Measurements from ENCODE around the gene MAPK6. TPM values are rescaled to one million over a fixed set of nuclear protein-coding genes. Genes with fewer than 3 reads are reported as not detected.
"Not testable (repeated sequence)": the region's sequence is repeated elsewhere in the genome, so short reads cannot be mapped to it uniquely, and the experiment has no call there.

The MAPK6 gene
- polyA plus RNA-seq, 3 donors = 34.9 to 42.3 (median 38.2) TPM

- DNase-seq (ENCODE audit: extremely low read depth in 1 of 11, low read depth in 9 of 11, low spot score in 4 of 11) = no peak
Observed at GRCh38 chr15:52023169-52023922, 4.3 kb downstream of the MAPK6 start.

- no peak for DNase-seq (ENCODE audit: extremely low read depth in 1 of 11, low read depth in 9 of 11, low spot score in 4 of 11)
Observed at GRCh38 chr15:52028431-52029093, 9.5 kb downstream of the MAPK6 start.

GRCh38 chr15:52030010-52030409 lies 11.0 kb downstream of the MAPK6 start:
- no peak for DNase-seq (ENCODE audit: extremely low read depth in 1 of 11, low read depth in 9 of 11, low spot score in 4 of 11)

- DNase-seq (ENCODE audit: extremely low read depth in 1 of 11, low read depth in 9 of 11, low spot score in 4 of 11) = no peak
Observed at GRCh38 chr15:52031556-52031955, 12.5 kb downstream of the MAPK6 start.

- no peak for DNase-seq (ENCODE audit: extremely low read depth in 1 of 11, low read depth in 9 of 11, low spot score in 4 of 11)
Observed at GRCh38 chr15:52037889-52038505, 19.0 kb downstream of the MAPK6 start.

GRCh38 chr15:52039925-52040781 lies 21.1 kb downstream of the MAPK6 start:
- peak in 6 of 11 donors; percentile 38 to 55 (median 52) for DNase-seq (ENCODE audit: extremely low read depth in 1 of 11, low read depth in 9 of 11, low spot score in 4 of 11)

GRCh38 chr15:52042051-52042851 lies 23.2 kb downstream of the MAPK6 start:
- DNase-seq (ENCODE audit: extremely low read depth in 1 of 11, low read depth in 9 of 11, low spot score in 4 of 11) = no peak

GRCh38 chr15:52045795-52046298 lies 26.8 kb downstream of the MAPK6 start:
- DNase-seq (ENCODE audit: extremely low read depth in 1 of 11, low read depth in 9 of 11, low spot score in 4 of 11) = not testable (repeated sequence)

GRCh38 chr15:52046552-52046951 lies 27.5 kb downstream of the MAPK6 start:
- not testable (repeated sequence) for DNase-seq (ENCODE audit: extremely low read depth in 1 of 11, low read depth in 9 of 11, low spot score in 4 of 11)

GRCh38 chr15:52050416-52050815 lies 31.4 kb downstream of the MAPK6 start:
- DNase-seq (ENCODE audit: extremely low read depth in 1 of 11, low read depth in 9 of 11, low spot score in 4 of 11) = no peak

- no peak for DNase-seq (ENCODE audit: extremely low read depth in 1 of 11, low read depth in 9 of 11, low spot score in 4 of 11)
Observed at GRCh38 chr15:52052066-52052935, 33.3 kb downstream of the MAPK6 start.

GRCh38 chr15:52054381-52054780 lies 35.4 kb downstream of the MAPK6 start:
- DNase-seq (ENCODE audit: extremely low read depth in 1 of 11, low read depth in 9 of 11, low spot score in 4 of 11) = no peak

GRCh38 chr15:52054858-52055257 lies 35.8 kb downstream of the MAPK6 start:
- DNase-seq (ENCODE audit: extremely low read depth in 1 of 11, low read depth in 9 of 11, low spot score in 4 of 11) = not testable (repeated sequence)

GRCh38 chr15:52056001-52056400 lies 37.0 kb downstream of the MAPK6 start:
- no peak for DNase-seq (ENCODE audit: extremely low read depth in 1 of 11, low read depth in 9 of 11, low spot score in 4 of 11)

- no peak for DNase-seq (ENCODE audit: extremely low read depth in 1 of 11, low read depth in 9 of 11, low spot score in 4 of 11)
Observed at GRCh38 chr15:52056496-52056895, 37.5 kb downstream of the MAPK6 start.

GRCh38 chr15:52057996-52058395 lies 39.0 kb downstream of the MAPK6 start:
- no peak for DNase-seq (ENCODE audit: extremely low read depth in 1 of 11, low read depth in 9 of 11, low spot score in 4 of 11)

- DNase-seq (ENCODE audit: extremely low read depth in 1 of 11, low read depth in 9 of 11, low spot score in 4 of 11) = no peak
Observed at GRCh38 chr15:52060501-52060900, 41.5 kb downstream of the MAPK6 start.
